Measurements from ENCODE around the gene TIA1.

GRCh38 chr2:70199320-70199864 lies 49.0 kb downstream of the TIA1 start:
- TF ChIP-seq CTCF (IDR thresholded peaks at IDR 0.05) (no peak), E2F4 (CRISPR knock-in tag; IDR thresholded peaks at IDR 0.05; ENCODE audit: borderline replicate concordance, low read depth) (no peak), CREB1 (CRISPR knock-in tag; IDR thresholded peaks at IDR 0.05) (no peak), E2F1 (CRISPR knock-in tag; IDR thresholded peaks at IDR 0.05) (no peak), SOX15 (CRISPR knock-in tag; IDR thresholded peaks at IDR 0.05) (no peak)

All from WTC11 (cell line).